ENCODE data around the gene STUM.
"Not testable (repeated sequence)": the region's sequence is repeated elsewhere in the genome, so short reads cannot be mapped to it uniquely, and the experiment has no call there.

The STUM gene

GRCh38 chr1:226627924-226628611 is 79.5 kb downstream of the STUM start:
- DNase-seq (ENCODE audit: low read depth), result no peak

- DNase-seq (ENCODE audit: low read depth), result no peak
These were observed 80.1 kb downstream of the STUM start for GRCh38 chr1:226628612-226629155.

- DNase-seq (ENCODE audit: low read depth), result no peak
These were observed 80.8 kb downstream of the STUM start for GRCh38 chr1:226629210-226629895.

- DNase-seq (ENCODE audit: low read depth), result no peak
These were observed 81.5 kb downstream of the STUM start for GRCh38 chr1:226629896-226630550.

GRCh38 chr1:226630592-226630991 is 82.0 kb downstream of the STUM start:
- DNase-seq (ENCODE audit: low read depth), result no peak

GRCh38 chr1:226631229-226632000 is 82.9 kb downstream of the STUM start:
- no peak for DNase-seq (ENCODE audit: low read depth)

GRCh38 chr1:226632169-226632879 is 83.8 kb downstream of the STUM start:
- DNase-seq (ENCODE audit: low read depth), result no peak

- DNase-seq (ENCODE audit: low read depth), result no peak
These were observed 84.4 kb downstream of the STUM start for GRCh38 chr1:226632922-226633351.

GRCh38 chr1:226633541-226634165 is 85.1 kb downstream of the STUM start:
- DNase-seq (ENCODE audit: low read depth), result no peak

GRCh38 chr1:226634166-226634588 is 85.6 kb downstream of the STUM start:
- no peak for DNase-seq (ENCODE audit: low read depth)

GRCh38 chr1:226634611-226635246 is 86.2 kb downstream of the STUM start:
- no peak for DNase-seq (ENCODE audit: low read depth)

GRCh38 chr1:226635456-226635941 is 86.9 kb downstream of the STUM start:
- no peak for DNase-seq (ENCODE audit: low read depth)

GRCh38 chr1:226636847-226637096 is 88.2 kb downstream of the STUM start:
- DNase-seq (ENCODE audit: low read depth), result no peak

GRCh38 chr1:226637147-226637935 is 88.8 kb downstream of the STUM start:
- no peak for DNase-seq (ENCODE audit: low read depth)

GRCh38 chr1:226638001-226638601 is 89.5 kb downstream of the STUM start:
- DNase-seq (ENCODE audit: low read depth), result no peak

GRCh38 chr1:226638608-226639007 is 90.0 kb downstream of the STUM start:
- no peak for DNase-seq (ENCODE audit: low read depth)

- DNase-seq (ENCODE audit: low read depth), result not testable (repeated sequence)
These were observed 90.6 kb downstream of the STUM start for GRCh38 chr1:226639206-226639605.

GRCh38 chr1:226639631-226640061 is 91.1 kb downstream of the STUM start:
- DNase-seq (ENCODE audit: low read depth), result no peak

Data from HS-27A (cell line).